HepG2 (cell line): Measurements from ENCODE around the gene SUDS3.

Experiments used
- FOXM1 ChIP-seq: sonication (generic); formaldehyde crosslinking; IDR thresholded peaks from 2 replicates; pipeline ENCODE4 v1.5.0; 2020; ENCODE audit warnings: missing genetic modification reagents
- RFX5 ChIP-seq: IDR thresholded peaks from 2 replicates; pipeline ENCODE4 v1.6.1; 2011; ENCODE audit warnings: low read depth, low read length, improper control_type of control experiment
- TAF1 ChIP-seq: sonication (generic); formaldehyde crosslinking; IDR thresholded peaks from 2 replicates; pipeline ENCODE4 v1.4.0; 2020; ENCODE audit warnings: missing genetic modification reagents
- ZBTB7A ChIP-seq: sonication (generic); formaldehyde crosslinking; IDR thresholded peaks from 2 replicates; pipeline ENCODE4 v1.8.0; 2022; ENCODE audit warnings: mild to moderate bottlenecking, missing genetic modification reagents
- ZNF746 ChIP-seq: sonication (generic); formaldehyde crosslinking; IDR thresholded peaks from 2 replicates; pipeline ENCODE4 v1.8.0; 2022; ENCODE audit warnings: mild to moderate bottlenecking, missing genetic modification reagents
- TF ChIP-seq, protein P1 (sequence below): sonication (generic); formaldehyde crosslinking; IDR thresholded peaks from 2 replicates; pipeline ENCODE4 v1.8.1; 2023; ENCODE audit warnings: missing genetic modification reagents, inconsistent platforms, borderline replicate concordance

DNA sequence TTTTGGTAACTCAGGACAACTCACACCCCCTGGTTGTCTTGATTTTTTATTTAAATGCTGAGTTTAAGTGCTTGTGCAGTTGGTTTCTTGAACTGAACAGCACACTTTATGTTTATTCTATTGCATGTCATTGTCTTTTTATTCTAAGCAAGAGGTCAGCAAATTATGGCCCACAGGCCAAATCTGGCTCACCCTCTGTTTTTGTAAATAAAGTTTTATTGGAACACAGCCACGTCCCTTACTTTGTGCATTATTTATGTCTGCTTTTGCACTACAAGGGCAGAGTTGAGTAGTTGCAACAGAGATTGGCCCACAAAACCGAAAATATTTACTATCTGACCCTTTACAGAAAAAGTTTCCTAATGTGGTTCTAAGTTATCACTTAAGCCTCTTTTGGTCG lies 52.3 kb downstream of the SUDS3 start:
- TF ChIP-seq, protein P1, sequence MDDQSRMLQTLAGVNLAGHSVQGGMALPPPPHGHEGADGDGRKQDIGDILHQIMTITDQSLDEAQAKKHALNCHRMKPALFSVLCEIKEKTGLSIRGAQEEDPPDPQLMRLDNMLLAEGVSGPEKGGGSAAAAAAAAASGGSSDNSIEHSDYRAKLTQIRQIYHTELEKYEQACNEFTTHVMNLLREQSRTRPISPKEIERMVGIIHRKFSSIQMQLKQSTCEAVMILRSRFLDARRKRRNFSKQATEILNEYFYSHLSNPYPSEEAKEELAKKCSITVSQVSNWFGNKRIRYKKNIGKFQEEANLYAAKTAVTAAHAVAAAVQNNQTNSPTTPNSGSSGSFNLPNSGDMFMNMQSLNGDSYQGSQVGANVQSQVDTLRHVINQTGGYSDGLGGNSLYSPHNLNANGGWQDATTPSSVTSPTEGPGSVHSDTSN (CRISPR knock-in tag): no peak
- TF ChIP-seq ZNF746 (CRISPR knock-in tag) (no peak), FOXM1 (CRISPR knock-in tag) (no peak), ZBTB7A (CRISPR knock-in tag) (no peak), RFX5 (no peak), TAF1 (no peak)
